Stomach (tissue), 4 donors: ENCODE data around the gene KRTAP10-9.

Experiments
- POLR2A ChIP-seq, 4 donors: fragments of 450-650 bp; IDR thresholded peaks; one replicate each; pipeline ENCODE4 v1.6.1; 2016; ENCODE audit warnings: antibody characterized with exemption in 4 of 4, control low read depth in 2 of 4, mild to moderate bottlenecking in 1 of 4, moderate library complexity in 1 of 4
- POLR2AphosphoS5 ChIP-seq, 3 donors: sonication (generic); formaldehyde crosslinking; IDR thresholded peaks; one replicate each; pipeline ENCODE4 v1.6.1; 2016; ENCODE audit warnings: antibody characterized with exemption in 3 of 3
- TF ChIP-seq, protein P1 (sequence below), 7 experiments: fragments of 450-650 bp in 4 of 7; fragments of 200-600 bp in 3 of 7; sonication (generic) in 3 of 7; IDR thresholded peaks; one replicate each; pipeline ENCODE4 v1.5.1; 2016 to 2019; ENCODE audit warnings: antibody characterized with exemption in 7 of 7, control low read depth in 2 of 7, mild to moderate bottlenecking in 1 of 7

DNA sequence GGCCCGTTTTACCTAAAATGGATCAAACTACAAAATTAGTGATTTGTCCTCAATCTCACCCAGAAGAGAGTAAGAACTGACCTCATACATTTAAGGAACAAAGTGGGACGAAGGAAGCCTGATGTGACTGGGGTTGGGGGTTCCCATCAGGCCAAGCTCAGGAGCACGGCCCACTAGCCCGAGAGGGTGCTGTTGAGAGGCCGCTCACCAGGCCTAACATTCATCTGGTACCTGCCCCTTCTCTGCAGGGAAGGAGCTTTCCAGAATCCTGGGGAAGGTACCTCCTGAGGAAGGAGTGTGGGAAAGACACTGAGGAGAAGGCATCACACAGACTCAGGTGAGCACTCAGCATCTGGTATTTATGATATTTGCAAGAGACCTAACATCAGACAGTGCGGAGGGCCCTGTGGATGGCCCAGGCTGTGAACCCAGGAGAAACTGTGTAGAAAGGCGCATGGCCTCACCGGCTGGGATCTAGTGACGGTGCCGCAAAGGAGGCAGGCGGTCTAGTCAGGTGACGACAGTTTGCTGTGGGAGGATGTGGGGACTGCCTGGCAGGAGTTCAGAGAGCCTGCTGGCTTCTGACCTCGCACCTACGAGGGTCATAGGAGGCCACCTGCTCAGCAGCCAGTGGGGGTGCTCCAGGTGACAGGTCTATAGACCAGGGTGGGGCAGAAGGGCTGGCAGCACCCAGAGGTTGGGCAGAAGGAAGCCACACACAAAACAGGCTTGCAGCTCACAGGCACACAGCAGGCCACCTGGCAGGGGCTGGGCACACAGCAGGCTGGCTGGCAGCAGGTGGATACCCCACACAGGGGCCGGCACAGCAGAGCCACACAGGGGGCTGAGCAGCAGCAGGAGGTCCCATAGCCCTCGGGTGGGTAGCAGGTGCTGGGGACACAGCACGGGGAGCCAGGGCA is 27.0 kb downstream of the KRTAP10-9 start:
- TF ChIP-seq, protein P1, sequence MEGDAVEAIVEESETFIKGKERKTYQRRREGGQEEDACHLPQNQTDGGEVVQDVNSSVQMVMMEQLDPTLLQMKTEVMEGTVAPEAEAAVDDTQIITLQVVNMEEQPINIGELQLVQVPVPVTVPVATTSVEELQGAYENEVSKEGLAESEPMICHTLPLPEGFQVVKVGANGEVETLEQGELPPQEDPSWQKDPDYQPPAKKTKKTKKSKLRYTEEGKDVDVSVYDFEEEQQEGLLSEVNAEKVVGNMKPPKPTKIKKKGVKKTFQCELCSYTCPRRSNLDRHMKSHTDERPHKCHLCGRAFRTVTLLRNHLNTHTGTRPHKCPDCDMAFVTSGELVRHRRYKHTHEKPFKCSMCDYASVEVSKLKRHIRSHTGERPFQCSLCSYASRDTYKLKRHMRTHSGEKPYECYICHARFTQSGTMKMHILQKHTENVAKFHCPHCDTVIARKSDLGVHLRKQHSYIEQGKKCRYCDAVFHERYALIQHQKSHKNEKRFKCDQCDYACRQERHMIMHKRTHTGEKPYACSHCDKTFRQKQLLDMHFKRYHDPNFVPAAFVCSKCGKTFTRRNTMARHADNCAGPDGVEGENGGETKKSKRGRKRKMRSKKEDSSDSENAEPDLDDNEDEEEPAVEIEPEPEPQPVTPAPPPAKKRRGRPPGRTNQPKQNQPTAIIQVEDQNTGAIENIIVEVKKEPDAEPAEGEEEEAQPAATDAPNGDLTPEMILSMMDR (IDR thresholded peaks at IDR 0.05): no peak
- TF ChIP-seq POLR2A (IDR thresholded peaks at IDR 0.05) (no peak), POLR2AphosphoS5 (IDR thresholded peaks at IDR 0.05) (no peak)
